Urinary bladder (tissue), 4 donors: ENCODE results near the gene NRP2. TPM values are rescaled to one million over a fixed set of nuclear protein-coding genes. Genes with fewer than 3 reads are reported as not detected.

Experiments
- DNase-seq: peaks from one replicate; pipeline ENCODE4 v3.0.0-alpha.2; 2015; ENCODE audit errors: extremely low spot score
- H3K27ac ChIP-seq: one replicate; pipeline ENCODE4 v1.5.1; 2013; ENCODE audit warnings: low read depth, mild to moderate bottlenecking, moderate library complexity
- H3K36me3 ChIP-seq: one replicate; pipeline ENCODE4 v1.6.1; 2013; ENCODE audit warnings: mild to moderate bottlenecking, moderate library complexity; ENCODE audit not compliant: insufficient read depth
- H3K4me1 ChIP-seq: one replicate; pipeline ENCODE4 v1.6.1; 2013; ENCODE audit warnings: mild to moderate bottlenecking, moderate library complexity; ENCODE audit not compliant: insufficient read depth
- H3K4me3 ChIP-seq: one replicate; pipeline ENCODE4 v1.5.1; 2013; ENCODE audit warnings: low read depth, low read length
- WGBS: extraction: QIAGEN DNeasy Blood & Tissue Kit; methylation state at CpG from one replicate; pipeline ENCODE4 v1.1.7; 2013; 5-methylcytosine and 5-hydroxymethylcytosine counted together
- polyA plus RNA-seq: library from polyadenylated mRNA; stranded (reverse); fragments of 200-250 nt; gene quantifications from one replicate; pipeline ENCODE4 v1.2.3, GENCODE V29; 2013
- total RNA-seq: library from RNA; depleted of rRNA; stranded (reverse); fragments of >200 nt; gene quantifications from one replicate; pipeline ENCODE4 v1.2.3, GENCODE V29; 2014
- donor health status: healthy with polysubstance abuse.
- donor health status: healthy.

NRP2 gene
- total and polyA plus RNA-seq, 2 donors, result 74.4 to 101 TPM

DNA sequence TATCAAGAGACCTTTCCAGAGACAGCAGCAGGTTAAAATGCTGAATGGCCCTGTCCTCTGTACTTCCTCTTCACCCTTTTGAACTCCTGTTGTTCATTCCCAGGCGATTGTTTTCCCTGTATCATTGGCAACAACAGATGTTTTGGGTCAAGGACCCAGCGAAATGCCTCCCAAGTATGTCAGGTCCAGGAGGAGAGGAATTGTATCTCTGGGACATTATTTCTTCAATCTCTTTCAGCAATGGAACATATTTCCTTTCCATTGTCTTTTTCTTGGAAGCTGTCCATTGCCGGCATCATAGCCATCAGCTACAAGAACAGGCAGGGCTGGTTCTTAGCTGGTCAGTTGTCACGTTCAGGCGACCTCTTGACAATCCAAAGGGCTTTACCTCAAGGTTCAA is 76.2 kb downstream of the NRP2 start:
- Histone ChIP-seq H3K36me3 (no peaks in the 10 kb centered on the region), H3K4me1 (no peaks in the 10 kb centered on the region), H3K27ac (no peak overlapping the region), H3K4me3 (no peak overlapping the region)
- WGBS, result 83% methylated on average over 5 of the region's 5 CpGs
- DNase-seq, result no peak

DNA sequence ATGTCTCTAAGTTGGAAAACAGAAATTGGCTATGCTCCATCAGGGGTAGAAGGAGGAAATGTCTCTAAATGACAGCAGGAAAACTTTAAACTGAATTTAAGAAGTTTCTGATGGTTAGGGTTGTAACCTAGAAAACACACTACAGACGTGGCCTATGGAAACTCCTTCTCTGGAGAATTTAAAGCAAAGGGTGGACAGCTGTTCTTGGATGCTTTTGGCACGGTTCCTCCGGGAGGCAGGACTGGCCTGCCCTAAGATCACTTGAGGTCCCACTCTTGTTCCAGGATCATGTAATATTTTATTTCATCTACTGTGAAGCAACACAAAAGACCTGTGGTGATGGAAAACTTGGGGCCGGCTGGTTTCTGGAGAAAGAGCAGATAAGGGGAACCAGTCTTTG is 77.0 kb downstream of the NRP2 start:
- 56% methylated on average over 4 of the region's 4 CpGs for WGBS
- DNase-seq, result no peak
- H3K4me1 ChIP-seq, result no peaks in the 10 kb centered on the region

DNA sequence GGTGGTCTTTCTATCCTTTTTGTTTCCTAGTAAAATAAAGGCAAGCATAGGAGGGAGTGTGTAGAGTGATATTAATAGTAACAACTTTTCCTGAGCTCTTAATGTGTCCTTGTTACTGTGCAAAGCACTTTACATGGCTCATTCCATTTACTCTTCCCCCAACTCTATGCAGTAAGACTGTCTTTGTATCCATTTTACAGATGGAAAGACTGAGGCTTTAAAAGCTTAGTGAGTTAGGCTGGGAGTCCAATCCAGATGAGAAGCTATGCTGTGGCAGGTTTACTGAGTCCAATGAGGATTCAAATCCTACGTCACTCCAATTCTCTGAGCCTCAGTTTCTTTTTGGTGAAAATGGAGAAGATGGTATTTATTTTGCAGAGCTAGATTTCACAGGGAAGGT is 77.4 kb downstream of the NRP2 start:
- WGBS, result 98% methylated on average over 1 of the region's 1 CpG
- Histone ChIP-seq H3K4me1 (no peaks in the 10 kb centered on the region), H3K4me3 (no peak overlapping the region), H3K27ac (no peak overlapping the region), H3K36me3 (no peaks in the 10 kb centered on the region)
- DNase-seq, result no peak

More for the DNA sequence above, 77.0 kb downstream of the NRP2 start:
- no peaks in the 10 kb centered on the region for H3K36me3 ChIP-seq
- H3K27ac ChIP-seq, result no peak overlapping the region
- no peak overlapping the region for H3K4me3 ChIP-seq

DNA sequence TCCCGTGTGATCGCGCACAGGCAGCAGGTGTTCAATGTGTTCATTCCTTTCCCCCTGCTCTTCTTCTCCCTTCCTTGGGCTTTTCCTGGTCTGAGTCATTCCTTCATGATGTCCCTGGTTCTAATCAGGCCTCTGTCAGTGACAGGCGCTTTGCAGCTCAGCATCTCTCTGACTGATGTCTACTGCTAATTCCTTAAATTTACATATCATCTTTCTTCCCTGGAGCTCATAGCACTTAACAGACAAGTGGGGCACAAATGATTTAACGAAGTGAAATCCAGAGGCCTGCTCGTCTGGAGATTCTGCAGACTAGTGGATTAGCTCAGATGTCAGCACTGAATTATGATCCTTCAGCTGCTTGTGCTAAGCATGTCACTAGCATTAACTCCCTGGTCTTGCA is 77.9 kb downstream of the NRP2 start:
- no peak overlapping the region for H3K27ac ChIP-seq
- no peaks in the 10 kb centered on the region for H3K4me1 ChIP-seq
- 70% methylated on average over 6 of the region's 6 CpGs for WGBS
- no peaks in the 10 kb centered on the region for H3K36me3 ChIP-seq
- DNase-seq, result no peak
- H3K4me3 ChIP-seq, result no peak overlapping the region

DNA sequence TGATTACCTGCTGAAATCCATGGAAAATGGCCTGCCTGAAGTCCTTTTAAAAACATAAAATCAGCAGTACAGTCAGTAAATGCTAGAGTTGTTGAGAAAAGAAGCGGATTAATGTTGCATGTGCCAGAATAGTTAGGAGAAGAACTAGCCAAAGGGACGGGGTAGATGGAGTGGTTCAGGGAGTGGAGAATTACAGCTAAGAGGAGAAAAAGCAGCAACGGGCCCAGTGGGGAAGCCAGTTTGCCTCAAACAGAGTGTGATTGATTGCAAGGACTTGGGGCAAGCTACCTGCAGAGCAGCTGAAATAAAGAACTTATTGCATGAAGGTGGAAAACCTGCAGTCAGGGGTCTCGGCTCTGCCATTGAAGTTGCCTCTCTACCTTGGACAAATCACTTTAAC is 79.1 kb downstream of the NRP2 start:
- Histone ChIP-seq H3K36me3 (no peaks in the 10 kb centered on the region), H3K4me3 (no peak overlapping the region), H3K4me1 (no peaks in the 10 kb centered on the region), H3K27ac (no peak overlapping the region)
- DNase-seq, result no peak
- WGBS, result 70% methylated on average over 4 of the region's 4 CpGs

DNA sequence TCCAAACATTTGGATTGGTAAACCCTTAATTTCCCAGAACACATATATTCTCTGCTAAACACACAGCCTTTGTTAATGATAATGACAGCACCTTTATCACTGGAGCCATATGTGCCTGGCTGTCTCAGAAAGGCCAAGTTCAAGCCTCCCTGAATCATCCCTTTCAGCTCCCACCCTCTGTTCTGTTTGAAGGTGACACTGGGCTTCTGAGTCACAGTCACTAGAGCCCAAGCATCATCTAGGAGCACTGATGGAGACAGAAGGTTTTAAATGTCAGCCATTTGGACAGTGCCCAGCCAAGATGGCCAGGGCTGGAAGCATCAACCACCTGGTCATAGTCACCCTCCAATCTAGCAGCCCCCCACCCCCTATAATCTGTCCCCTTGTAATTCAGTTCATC is 80.6 kb downstream of the NRP2 start:
- Histone ChIP-seq H3K4me1 (no peaks in the 10 kb centered on the region), H3K36me3 (no peaks in the 10 kb centered on the region), H3K27ac (no peak overlapping the region), H3K4me3 (no peak overlapping the region)
- DNase-seq, result no peak

DNA sequence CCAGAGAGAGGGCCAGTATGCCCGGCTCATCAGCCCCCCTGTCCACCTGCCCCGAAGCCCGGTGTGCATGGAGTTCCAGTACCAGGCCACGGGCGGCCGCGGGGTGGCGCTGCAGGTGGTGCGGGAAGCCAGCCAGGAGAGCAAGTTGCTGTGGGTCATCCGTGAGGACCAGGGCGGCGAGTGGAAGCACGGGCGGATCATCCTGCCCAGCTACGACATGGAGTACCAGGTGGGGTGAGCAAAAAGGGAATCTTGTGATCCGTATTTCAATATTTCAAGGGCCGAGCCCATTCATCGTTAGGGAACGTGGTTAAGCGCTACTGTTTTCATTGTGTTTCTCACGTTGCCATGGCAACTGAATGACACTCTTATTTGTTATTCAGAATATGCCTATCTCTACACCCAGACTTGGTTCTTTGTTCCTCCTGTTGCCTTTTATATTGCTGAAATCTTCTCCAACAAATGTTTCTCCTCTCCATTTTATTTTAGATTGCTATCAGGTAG is 81.5 kb downstream of the NRP2 start:
- H3K36me3 ChIP-seq, result no peaks in the 10 kb centered on the region
- no peak for DNase-seq
- H3K27ac ChIP-seq, result no peak overlapping the region
- WGBS, result 27% methylated on average over 21 of the region's 21 CpGs
- H3K4me3 ChIP-seq, result no peak overlapping the region
- no peaks in the 10 kb centered on the region for H3K4me1 ChIP-seq

DNA sequence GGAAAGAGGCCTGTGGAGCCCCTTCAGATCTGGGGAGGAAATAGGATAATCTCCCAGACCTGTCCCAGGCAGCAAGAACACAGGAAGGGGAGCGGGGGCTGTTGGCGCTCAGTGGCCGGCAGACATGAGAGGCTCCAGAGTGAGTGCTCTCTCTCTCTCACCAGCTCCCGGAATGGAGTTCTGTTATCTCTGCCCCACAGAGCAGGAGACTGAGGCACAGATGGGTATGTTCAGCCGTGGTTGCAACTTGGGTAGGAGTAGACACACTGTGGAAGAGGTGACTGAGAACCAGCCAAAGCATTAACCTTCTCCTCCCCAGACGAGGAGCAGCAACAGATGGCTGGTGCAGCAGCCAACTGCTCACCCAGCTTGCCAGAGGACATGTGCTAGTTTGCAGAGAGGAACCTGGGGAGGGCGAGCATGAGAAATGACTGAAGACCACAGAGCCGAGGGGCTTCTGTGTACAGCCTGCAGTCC is 82.0 kb downstream of the NRP2 start:
- 49% methylated on average over 8 of the region's 8 CpGs for WGBS
- H3K4me1 ChIP-seq, result no peaks in the 10 kb centered on the region
- H3K4me3 ChIP-seq, result no peak overlapping the region
- no peaks in the 10 kb centered on the region for H3K36me3 ChIP-seq
- no peak for DNase-seq
- H3K27ac ChIP-seq, result no peak overlapping the region

DNA sequence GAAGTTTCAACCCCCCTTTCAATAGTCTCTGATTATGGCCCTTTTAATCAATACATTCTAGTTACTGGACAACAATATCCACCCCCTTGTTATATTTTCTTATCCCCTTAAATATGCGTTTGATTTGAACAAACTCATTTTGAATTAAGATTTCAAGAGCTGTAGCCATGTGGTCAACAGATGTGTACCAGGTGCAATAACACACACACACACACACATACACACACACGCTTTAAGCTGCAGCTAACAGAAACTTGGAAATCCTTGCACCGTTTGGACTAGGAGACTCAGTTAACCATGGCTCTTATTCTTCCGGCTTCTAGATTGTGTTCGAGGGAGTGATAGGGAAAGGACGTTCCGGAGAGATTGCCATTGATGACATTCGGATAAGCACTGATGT is 82.8 kb downstream of the NRP2 start:
- WGBS, result 70% methylated on average over 8 of the region's 8 CpGs
- Histone ChIP-seq H3K4me3 (no peak overlapping the region), H3K36me3 (no peaks in the 10 kb centered on the region), H3K27ac (no peak overlapping the region), H3K4me1 (no peaks in the 10 kb centered on the region)
- DNase-seq, result no peak

DNA sequence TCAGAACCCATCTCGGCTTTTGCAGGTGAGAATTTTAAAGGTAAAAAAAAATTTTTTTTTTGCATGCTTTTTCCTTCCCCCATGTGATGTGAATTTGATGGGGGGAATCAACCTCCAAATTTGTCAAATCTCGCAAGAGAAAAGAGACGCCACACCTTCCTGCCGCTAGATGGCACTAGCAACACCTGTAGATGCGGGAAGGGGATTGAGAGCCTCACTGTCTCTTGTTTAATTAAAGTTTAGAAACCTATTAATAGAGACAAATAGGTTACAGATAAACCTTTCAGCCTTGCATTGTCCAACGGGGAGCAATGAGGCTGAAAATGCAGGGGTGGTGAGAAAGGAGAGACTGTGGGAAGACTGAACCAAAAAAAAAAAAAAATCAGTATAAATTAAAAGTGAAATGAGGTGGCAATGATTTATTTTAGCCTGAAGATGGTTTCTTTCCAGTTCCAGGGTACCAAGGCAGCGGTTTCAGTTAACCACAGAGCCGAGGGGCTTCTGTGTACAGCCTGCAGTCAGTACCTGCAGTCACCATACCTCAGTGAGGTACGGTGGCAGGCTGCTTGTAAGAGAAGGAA is 84.6 kb downstream of the NRP2 start:
- Histone ChIP-seq H3K4me3 (no peak overlapping the region), H3K36me3 (no peaks in the 10 kb centered on the region), H3K4me1 (no peaks in the 10 kb centered on the region), H3K27ac (no peak overlapping the region)
- 18% methylated on average over 9 of the region's 9 CpGs for WGBS
- peak; percentile 66 for DNase-seq

DNA sequence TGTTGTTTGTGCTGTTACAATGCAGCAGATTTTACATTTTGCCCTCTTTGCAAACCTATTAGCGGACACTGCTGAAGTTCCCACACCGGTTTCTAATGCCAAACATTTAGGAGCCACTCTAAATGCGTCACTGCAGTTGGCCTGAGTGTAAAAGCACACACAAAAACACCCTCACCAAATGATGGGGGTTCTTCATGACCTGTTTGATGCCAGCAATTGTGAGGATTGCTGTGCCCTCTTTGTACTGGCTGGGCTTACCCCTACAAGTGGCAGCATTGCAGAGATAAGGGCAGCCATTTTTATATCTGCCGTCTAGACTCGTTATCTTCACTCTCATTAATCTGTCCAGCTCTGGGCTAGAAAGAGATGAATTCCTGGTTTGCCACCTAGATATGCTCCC is 85.3 kb downstream of the NRP2 start:
- H3K27ac ChIP-seq, result no peak overlapping the region
- no peaks in the 10 kb centered on the region for H3K4me1 ChIP-seq
- H3K36me3 ChIP-seq, result no peaks in the 10 kb centered on the region
- DNase-seq, result no peak
- H3K4me3 ChIP-seq, result no peak overlapping the region
- 70% methylated on average over 5 of the region's 5 CpGs for WGBS

DNA sequence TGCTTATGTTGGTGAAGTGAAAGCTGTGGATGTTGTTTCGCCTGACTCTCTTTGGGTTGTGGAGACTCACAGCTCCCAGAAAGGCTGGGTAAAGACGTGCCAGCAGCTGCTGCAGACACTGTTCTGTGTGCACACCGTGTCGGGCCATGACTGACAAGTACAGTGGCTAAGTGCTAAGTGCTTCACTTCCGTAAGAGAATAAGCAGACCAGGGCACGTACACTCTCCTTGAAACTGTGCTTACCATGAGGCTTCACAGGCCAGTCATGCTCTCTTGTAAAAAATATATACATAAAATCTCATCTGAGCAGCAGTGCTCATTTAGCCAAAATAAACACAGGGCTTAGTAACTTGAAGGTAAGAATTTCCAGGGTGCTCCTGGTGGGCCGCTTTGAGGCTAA is 86.0 kb downstream of the NRP2 start:
- Histone ChIP-seq H3K36me3 (no peaks in the 10 kb centered on the region), H3K4me1 (no peaks in the 10 kb centered on the region), H3K4me3 (no peak overlapping the region), H3K27ac (no peak overlapping the region)
- no peak for DNase-seq
- WGBS, result 64% methylated on average over 7 of the region's 7 CpGs

DNA sequence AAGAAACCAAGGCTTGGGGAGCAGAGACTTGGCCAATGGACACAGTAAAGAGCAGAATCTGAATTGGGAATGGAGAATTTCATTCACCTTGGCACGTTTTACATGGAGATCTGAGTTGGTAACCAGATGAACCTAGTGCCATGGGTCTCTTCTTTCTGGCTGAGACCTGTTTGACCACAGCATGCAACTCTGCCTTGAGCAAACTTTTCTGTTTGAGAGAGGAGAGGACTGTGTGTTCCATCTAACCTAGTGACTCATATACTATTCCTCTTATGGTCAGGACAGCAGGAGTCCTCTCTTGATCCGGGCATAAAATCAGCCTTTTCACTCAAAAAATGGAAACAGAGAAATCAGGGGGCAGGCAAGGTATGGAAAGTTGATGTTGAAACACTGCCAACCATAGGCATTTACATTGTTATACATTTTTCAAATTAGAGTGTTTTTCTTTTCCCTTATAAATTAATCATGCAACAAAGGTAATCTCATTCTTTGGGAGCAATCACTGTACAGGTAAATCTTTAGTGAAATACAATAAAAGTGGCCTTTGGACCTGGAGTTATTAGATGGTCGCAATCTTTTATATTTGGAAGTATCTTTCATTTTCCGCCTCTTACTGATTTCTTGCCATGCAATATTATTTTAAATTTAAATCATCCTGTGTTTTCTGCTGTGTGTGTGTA is 86.7 kb downstream of the NRP2 start:
- H3K4me3 ChIP-seq, result no peak overlapping the region
- no peak for DNase-seq
- H3K36me3 ChIP-seq, result no peaks in the 10 kb centered on the region
- no peaks in the 10 kb centered on the region for H3K4me1 ChIP-seq
- 61% methylated on average over 4 of the region's 4 CpGs for WGBS
- no peak overlapping the region for H3K27ac ChIP-seq

DNA sequence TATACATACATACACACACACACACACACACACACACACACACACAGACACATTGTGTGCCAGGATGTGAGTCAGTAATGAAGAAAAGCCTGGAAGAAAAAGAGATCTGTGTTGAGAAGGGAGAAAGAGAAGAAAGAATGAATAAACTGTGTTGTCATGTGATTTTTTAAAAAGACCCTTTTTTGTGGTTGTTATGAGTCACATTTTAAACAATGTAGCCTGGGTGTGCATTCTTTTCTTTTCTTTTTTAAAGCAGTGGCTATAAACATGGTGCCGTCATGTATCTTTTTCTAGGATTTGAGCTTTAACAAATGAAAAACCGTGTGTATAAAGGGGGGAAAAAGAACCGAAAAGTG is 87.2 kb downstream of the NRP2 start:
- Histone ChIP-seq H3K4me1 (no peaks in the 10 kb centered on the region), H3K4me3 (no peak overlapping the region), H3K36me3 (no peaks in the 10 kb centered on the region), H3K27ac (no peak overlapping the region)
- no peak for DNase-seq
- 51% methylated on average over 3 of the region's 3 CpGs for WGBS
